Activated gamma-delta T cell treated with Interleukin-2 at 50 U/mL for 16 hours (primary cell): ENCODE measurements around the gene PPP1R9A.

Experiments used
- DNase-seq: peaks from one replicate; pipeline ENCODE4 v3.0.0-alpha.2; 2020

The PPP1R9A gene

GRCh38 chr7:94907026-94907810, at the start of gene PPP1R9A:
Gene PPP1R9A (plus strand): TSS chr7:94907594. CDS start chr7:94910114, 2,520 bp downstream.
- DNase-seq: no peak

- DNase-seq: no peak
Observed at GRCh38 chr7:94871132-94871531, 36.3 kb upstream of the PPP1R9A start.

DNA sequence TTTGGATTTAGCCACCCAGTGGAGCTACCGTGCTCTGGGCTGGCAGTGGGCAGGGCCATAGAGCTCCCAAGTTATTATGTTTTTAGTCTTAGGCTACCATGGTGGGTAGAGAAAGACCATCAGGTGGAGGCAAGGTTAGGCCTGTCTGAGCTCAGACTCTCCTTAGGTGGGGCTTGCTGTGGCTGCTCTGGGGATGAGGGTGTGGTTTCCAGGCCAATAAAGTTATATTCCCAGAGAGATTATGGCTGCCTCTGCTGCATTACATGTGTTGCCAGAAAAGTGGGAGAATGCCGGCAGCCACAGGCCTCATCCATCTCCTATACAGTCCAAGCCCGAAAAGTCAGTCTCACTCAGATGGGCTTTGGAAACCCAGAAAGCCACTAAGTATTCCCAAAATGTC, 34.2 kb upstream of the PPP1R9A start:
- DNase-seq: no peak

DNA sequence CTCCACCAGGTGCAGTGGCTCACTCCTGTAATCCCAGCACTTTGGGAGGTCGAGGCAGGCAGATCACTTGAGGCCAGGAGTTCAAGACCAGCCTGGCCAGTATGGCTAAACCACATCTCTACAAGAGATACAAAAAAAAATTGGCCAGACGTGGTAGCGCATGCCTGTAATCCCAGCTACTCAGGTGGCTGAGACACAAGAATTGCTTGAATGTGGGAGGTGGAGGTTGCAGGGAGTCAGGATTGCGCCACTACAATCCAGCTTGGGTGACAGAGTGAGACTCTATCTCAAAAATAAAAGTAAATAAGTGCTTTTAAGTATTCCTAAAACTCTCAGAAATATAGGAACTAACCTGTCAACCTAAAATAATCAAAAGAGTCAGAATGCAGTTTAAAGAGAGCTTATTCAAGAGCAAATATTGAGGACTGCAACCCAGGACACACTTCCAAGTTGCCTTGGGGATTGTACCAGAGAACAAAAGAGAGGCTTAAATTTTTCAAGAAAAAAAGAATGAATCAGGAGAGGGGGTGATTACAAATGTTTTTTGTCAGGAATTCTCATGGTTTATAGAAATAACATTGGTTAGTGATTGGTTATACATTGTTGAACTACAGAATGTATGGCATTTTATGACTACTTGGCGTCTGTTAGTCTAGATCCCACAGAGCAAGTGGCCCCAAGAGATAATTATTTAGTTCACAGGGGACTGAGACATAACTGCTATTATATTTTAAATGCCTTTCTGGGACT, 33.2 kb upstream of the PPP1R9A start:
- DNase-seq: no peak

DNA sequence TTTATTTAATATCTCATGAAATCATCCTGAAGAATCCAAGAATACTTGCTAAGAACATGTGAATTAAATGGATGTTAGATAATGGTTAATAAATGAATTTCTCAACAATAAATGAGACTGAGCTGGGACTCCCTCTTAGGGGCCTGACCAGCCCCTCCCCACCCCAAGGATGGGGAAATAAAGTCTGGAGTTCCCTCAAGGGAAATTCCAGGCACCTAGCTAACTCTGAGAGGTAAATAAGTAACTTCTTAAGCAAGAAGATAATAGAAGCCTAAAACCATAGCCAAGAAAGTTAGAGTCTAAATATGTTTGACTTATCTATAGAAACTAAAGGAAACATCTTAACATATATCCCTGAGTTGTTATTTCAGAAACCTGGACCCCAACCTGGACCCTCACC, 32.2 kb upstream of the PPP1R9A start:
- no peak for DNase-seq

- no peak for DNase-seq
Observed at GRCh38 chr7:94877731-94878670, 29.4 kb upstream of the PPP1R9A start.

DNA sequence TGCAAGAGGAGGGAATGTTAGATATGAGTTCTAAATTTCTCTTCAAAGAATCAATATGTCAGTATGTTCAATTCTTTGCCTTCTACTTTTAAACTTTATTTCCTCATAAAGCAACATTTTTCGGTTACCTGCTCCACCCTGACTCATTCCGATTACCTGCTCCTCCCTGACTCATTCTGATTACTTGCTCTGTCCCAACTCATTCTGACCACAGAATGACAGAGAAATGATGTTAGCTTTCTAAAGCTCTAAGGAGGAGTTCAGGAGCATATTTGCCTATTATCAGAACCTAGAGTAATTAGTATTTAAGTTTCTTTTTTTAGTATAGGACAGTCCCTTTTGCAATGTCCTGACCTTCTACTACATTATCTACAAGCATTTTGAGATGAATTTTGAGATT, 24.5 kb upstream of the PPP1R9A start:
- DNase-seq: no peak

DNA sequence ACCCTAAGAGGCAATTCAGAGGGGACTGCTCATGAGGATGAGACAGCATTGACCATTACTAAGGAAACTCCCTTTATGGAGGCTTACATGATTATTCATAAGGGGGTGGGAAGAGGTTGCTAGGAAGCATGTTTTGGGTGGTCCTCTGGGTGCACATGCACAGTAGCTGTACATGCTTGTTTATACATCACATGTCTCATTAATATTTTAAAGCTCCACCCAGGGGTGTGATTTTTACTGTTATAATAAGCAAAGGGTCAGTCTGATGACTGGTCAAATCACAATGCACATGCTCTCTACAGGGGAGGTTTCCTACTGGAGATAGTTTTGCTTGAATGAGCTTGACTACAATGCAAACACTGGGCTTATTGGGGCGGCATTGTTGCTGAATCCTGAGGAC, 23.8 kb upstream of the PPP1R9A start:
- DNase-seq: no peak

GRCh38 chr7:94888551-94888950, 18.8 kb upstream of the PPP1R9A start:
- no peak for DNase-seq

GRCh38 chr7:94888995-94889523, 18.3 kb upstream of the PPP1R9A start:
- no peak for DNase-seq

DNA sequence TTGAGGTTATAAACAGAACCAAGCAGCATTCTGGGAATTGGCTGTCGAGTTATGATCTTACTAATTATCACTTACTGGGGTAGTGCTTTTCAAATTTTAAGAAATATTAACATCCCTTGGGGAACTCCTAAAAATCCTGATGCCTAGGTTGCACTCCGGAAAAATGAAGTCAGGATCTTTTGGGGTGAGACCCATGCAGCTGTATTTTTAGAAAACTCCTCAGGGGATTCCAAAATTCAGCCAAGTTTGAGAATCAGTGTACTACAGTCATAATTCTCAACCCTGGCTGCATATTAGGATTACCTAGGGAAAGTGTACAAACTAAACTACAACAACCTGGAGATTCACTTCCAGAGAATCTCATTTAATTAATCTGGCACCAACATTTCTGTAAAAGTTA, 17.2 kb upstream of the PPP1R9A start:
- no peak for DNase-seq

GRCh38 chr7:94893661-94894060, 13.7 kb upstream of the PPP1R9A start:
- DNase-seq: no peak

DNA sequence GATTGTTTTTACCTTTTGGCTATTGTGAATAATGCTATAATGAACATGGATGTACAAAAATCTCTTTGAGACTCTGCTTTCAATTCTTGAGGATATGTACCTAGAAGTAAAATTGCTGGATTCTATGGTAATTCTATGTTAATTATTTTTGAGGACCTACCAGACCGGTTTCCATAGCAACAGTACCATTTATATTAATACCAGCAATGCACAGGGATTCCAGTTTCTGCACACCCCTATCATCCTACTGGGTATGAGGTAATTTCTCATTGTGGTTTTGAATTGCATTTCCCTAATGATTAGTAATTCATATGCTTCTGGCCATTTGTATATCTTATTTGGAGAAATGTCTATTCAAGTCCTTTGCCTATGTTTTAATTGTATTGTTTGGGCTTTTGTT, 9.9 kb upstream of the PPP1R9A start:
- DNase-seq: no peak

DNA sequence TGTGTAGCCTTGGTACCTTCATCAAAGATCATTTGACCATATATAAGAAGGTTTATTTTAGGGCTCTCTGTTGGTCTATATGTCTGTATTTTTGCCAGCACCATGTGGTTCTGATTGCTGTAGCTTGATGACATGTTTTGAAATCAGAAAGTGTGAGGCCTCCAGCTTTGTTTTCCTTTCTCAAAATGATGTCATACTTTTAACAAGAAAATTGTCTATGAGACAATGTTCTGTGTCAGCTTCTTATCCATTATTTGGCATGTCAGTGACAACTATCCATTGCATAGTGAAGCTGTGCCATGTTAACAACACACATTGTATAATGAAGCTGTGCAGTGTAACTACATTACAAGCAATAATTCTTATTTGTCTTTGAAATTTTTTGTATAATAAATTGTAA, 9.1 kb upstream of the PPP1R9A start:
- DNase-seq: no peak

- no peak for DNase-seq
Observed at GRCh38 chr7:94901981-94902380, 5.4 kb upstream of the PPP1R9A start.

DNA sequence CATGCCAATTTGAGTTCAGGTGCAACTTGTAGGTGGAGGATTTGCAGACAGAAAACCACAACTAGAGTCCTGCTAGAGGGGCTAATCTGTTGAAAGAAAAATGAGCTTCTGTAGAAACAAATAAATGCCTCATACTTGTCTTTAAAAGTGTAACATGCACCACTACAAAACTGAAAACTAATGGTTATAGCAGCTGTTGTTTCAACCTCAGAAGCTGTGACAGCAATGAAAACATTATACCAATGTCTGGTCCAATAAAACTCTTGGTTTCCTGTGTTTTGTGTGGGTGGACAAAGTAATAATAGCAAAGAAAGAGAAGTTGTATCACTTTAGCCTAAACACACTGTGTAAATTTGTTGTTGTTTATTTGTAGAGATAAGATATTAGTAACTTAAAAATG, 3.4 kb upstream of the PPP1R9A start:
- no peak for DNase-seq

GRCh38 chr7:94904982-94905381, 2.4 kb upstream of the PPP1R9A start:
- DNase-seq: no peak

GRCh38 chr7:94906065-94906851, 1.1 kb upstream of the PPP1R9A start:
- no peak for DNase-seq

DNA sequence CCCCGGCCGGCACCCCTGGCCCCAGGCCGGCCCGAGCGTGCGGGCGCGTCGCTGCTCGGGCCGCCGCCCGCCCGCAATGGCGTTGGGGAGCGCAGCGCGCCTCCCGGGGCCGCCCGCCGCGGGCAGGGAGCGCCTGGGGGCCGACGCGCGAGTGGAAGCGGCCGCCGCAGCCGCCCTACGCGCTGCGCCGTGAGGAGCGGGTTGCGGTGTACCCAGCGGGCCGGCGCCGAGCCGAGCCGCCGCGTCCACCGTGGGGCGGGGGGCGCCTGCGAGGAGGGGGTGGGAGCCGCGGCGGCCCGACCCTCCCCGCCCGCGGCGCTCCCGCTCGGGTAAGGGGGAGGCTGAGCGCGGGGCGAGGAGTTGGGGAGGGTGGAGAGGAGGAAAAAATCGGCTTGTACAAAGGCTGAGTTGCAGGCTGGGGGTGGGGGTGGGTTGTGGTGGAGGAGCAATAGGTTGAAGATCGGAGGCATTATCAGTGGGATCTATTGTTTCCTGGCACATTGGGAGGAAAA, 473 bp downstream of the PPP1R9A start:
- DNase-seq: no peak

GRCh38 chr7:94908323-94909178, 1.2 kb downstream of the PPP1R9A start:
- DNase-seq: no peak

DNA sequence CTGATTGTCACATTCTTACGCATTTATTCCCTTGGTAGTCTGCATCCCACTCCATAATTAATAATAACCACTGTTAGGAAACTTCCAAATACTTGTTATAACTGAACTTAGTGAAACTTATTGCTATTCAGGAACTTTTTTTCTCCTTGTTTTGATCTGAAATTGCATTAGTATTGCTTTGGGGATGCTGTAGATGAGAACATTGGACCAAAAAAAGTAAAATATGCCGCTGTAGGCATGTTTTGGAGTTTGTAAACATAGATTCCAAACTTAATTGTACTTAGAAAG, 1.7 kb downstream of the PPP1R9A start:
- DNase-seq: no peak
